Sigmoid colon (tissue), 7 donors: ENCODE results near the gene CPXM1. TPM values are rescaled to one million over a fixed set of nuclear protein-coding genes. Genes with fewer than 3 reads are reported as not detected.

Source experiments
- DNase-seq: peaks from one replicate; pipeline ENCODE4 v3.0.0-alpha.2; 2019
- H3K27ac ChIP-seq, 4 donors: fragments of 200-600 bp; sonication (generic); one replicate each; pipeline ENCODE4 v1.5.1; 2016 to 2019; ENCODE audit warnings: mild to moderate bottlenecking in 1 of 4
- H3K27me3 ChIP-seq, 3 donors: fragments of 200-600 bp; sonication (generic); one replicate each; pipeline ENCODE4 v1.5.1; 2019; ENCODE audit warnings: mild to moderate bottlenecking in 1 of 3
- H3K36me3 ChIP-seq, 4 donors: fragments of 200-600 bp; sonication (generic); one replicate each; pipeline ENCODE4 v1.5.1; 2016 to 2019
- H3K4me1 ChIP-seq, 4 donors: fragments of 200-600 bp; sonication (generic); one replicate each; pipeline ENCODE4 v1.5.1; 2017 to 2019
- H3K4me3 ChIP-seq, 4 donors: fragments of 200-600 bp; sonication (generic); one replicate each; pipeline ENCODE4 v1.5.1; 2017 to 2019; ENCODE audit warnings: mild to moderate bottlenecking in 2 of 4, moderate library complexity in 1 of 4
- H3K9me3 ChIP-seq, 4 donors: fragments of 200-600 bp in 3 of 4; sonication (generic) in 3 of 4; one replicate each; pipeline versions ENCODE4 v1.5.1 to v1.6.1; 2013 to 2019
- CTCF ChIP-seq, 4 experiments: fragments of 450-650 bp in 3 of 4; fragments of 200-600 bp in 1 of 4; IDR thresholded peaks; one replicate each; pipeline ENCODE4 v1.5.1; 2016 to 2019; ENCODE audit warnings: antibody characterized with exemption in 4 of 4, mild to moderate bottlenecking in 3 of 4, moderate library complexity in 2 of 4
- EP300 ChIP-seq, 4 donors: sonication (generic); formaldehyde crosslinking; IDR thresholded peaks; one replicate each; pipeline ENCODE4 v1.6.1; 2017; ENCODE audit warnings: antibody characterized with exemption in 4 of 4
- POLR2A ChIP-seq, 2 donors: fragments of 450-650 bp; IDR thresholded peaks; one replicate each; pipeline ENCODE4 v1.6.1; 2016; ENCODE audit warnings: antibody characterized with exemption in 2 of 2, mild to moderate bottlenecking in 2 of 2, moderate library complexity in 2 of 2
- POLR2AphosphoS5 ChIP-seq, 4 donors: sonication (generic); formaldehyde crosslinking; IDR thresholded peaks; one replicate each; pipeline ENCODE4 v1.6.1; 2017; ENCODE audit warnings: antibody characterized with exemption in 4 of 4
- WGBS, 2 donors: extraction: QIAGEN DNeasy Blood & Tissue Kit; methylation state at CpG; one replicate each; pipeline ENCODE4 v1.1.7; 2013; 5-methylcytosine and 5-hydroxymethylcytosine counted together
- intact Hi-C: fragments of 100-400 bp; cut with DNase I; formaldehyde crosslinking; loops from one replicate; pipeline ENCODE4 v1.15.1; 2023
- polyA plus RNA-seq, 3 donors: library from polyadenylated mRNA; stranded (reverse); fragments of 200-250 nt; gene quantifications; one replicate each; pipeline ENCODE4 v1.2.3, GENCODE V29; 2013
- total RNA-seq, 4 donors: library from RNA; depleted of rRNA; stranded (reverse); fragments of >200 nt; gene quantifications; one replicate each; pipeline ENCODE4 v1.1.0, GENCODE V29; 2016
- donor health status: healthy with polysubstance abuse.
- donor health status: Bipolar disorder and iron deficiency.
- donor health status: healthy.

Gene CPXM1
- total and polyA plus RNA-seq, 7 donors = 0.54 to 10.0 (median 1.2) TPM

GRCh38 chr20:2749343-2749950, 51.0 kb downstream of the CPXM1 start:
- intact Hi-C loops = no loop called here

GRCh38 chr20:2748551-2749342, 51.7 kb downstream of the CPXM1 start:
- peak; percentile 57 for DNase-seq
- Histone ChIP-seq H3K27ac (no peak overlapping the region), H3K4me3 (no peak overlapping the region), H3K27me3 (peaks cover 0 to 28% (median 18%) of the 10 kb centered on the region in 3 donors), H3K4me1 (peaks cover 0 to 37% (median 31%) of the 10 kb centered on the region in 4 donors), H3K36me3 (no peaks in the 10 kb centered on the region), H3K9me3 (no peaks in the 10 kb centered on the region)
- 77 to 84% methylated on average over 10 of the region's 10 CpGs for WGBS, 2 donors
- TF ChIP-seq POLR2AphosphoS5 (IDR thresholded peaks at IDR 0.05) (no peak), EP300 (IDR thresholded peaks at IDR 0.05) (no peak), POLR2A (IDR thresholded peaks at IDR 0.05) (no peak), CTCF (IDR thresholded peaks at IDR 0.05) (no peak)
- intact Hi-C loops = no loop called here

More at GRCh38 chr20:2749343-2749950, 51.0 kb downstream of the CPXM1 start:
- Histone ChIP-seq H3K27me3 (peaks cover 2 to 35% (median 24%) of the 10 kb centered on the region in 3 donors), H3K4me3 (no peak overlapping the region), H3K9me3 (no peaks in the 10 kb centered on the region), H3K36me3 (no peaks in the 10 kb centered on the region), H3K27ac (no peak overlapping the region), H3K4me1 (peaks cover 0 to 37% (median 31%) of the 10 kb centered on the region in 4 donors)
- 42 to 54% methylated on average over 49 of the region's 49 CpGs for WGBS, 2 donors
- TF ChIP-seq POLR2AphosphoS5 (IDR thresholded peaks at IDR 0.05) (no peak), EP300 (IDR thresholded peaks at IDR 0.05) (no peak), CTCF (IDR thresholded peaks at IDR 0.05) (no peak), POLR2A (IDR thresholded peaks at IDR 0.05) (no peak)
- peak; percentile 68 for DNase-seq

GRCh38 chr20:2747676-2748235, 52.7 kb downstream of the CPXM1 start:
- WGBS, 2 donors = 80 to 91% methylated on average over 8 of the region's 8 CpGs
- no peak for DNase-seq
- intact Hi-C loops = no loop called here
- Histone ChIP-seq H3K4me3 (no peak overlapping the region), H3K27ac (no peak overlapping the region), H3K27me3 (peaks cover 0 to 18% (median 8%) of the 10 kb centered on the region in 3 donors), H3K4me1 (peaks cover 0 to 28% (median 25%) of the 10 kb centered on the region in 4 donors), H3K9me3 (no peaks in the 10 kb centered on the region), H3K36me3 (no peaks in the 10 kb centered on the region)
- no peak for TF ChIP-seq CTCF (IDR thresholded peaks at IDR 0.05)
- TF ChIP-seq EP300 (IDR thresholded peaks at IDR 0.05) = no peak
- TF ChIP-seq POLR2A (IDR thresholded peaks at IDR 0.05) = no peak
- no peak for TF ChIP-seq POLR2AphosphoS5 (IDR thresholded peaks at IDR 0.05)

- H3K36me3 ChIP-seq = no peaks in the 10 kb centered on the region
- peaks cover 0 to 11% (median 1%) of the 10 kb centered on the region in 3 donors for H3K27me3 ChIP-seq
- no peak overlapping the region for H3K4me3 ChIP-seq
- no peaks in the 10 kb centered on the region for H3K9me3 ChIP-seq
- intact Hi-C loops = no loop called here
- no peak overlapping the region for H3K27ac ChIP-seq
- peaks cover 0 to 18% (median 16%) of the 10 kb centered on the region in 4 donors for H3K4me1 ChIP-seq
- 56 to 70% methylated on average over 8 of the region's 8 CpGs for WGBS, 2 donors
- peak; percentile 21 for DNase-seq
- TF ChIP-seq POLR2AphosphoS5 (IDR thresholded peaks at IDR 0.05) (no peak), EP300 (IDR thresholded peaks at IDR 0.05) (no peak), CTCF (IDR thresholded peaks at IDR 0.05) (no peak), POLR2A (IDR thresholded peaks at IDR 0.05) (no peak)
Observed at GRCh38 chr20:2746636-2747265, 53.7 kb downstream of the CPXM1 start.
